ENCODE results near the gene HNRNPL.
"Not testable (repeated sequence)": the region's sequence is repeated elsewhere in the genome, so short reads cannot be mapped to it uniquely, and the experiment has no call there.

Gene HNRNPL

GRCh38 chr19:38849860-38850435 is at the start of gene HNRNPL:
Gene HNRNPL, minus strand, starts transcription at chr19:38849986. Its CDS starts 20 bp downstream, at chr19:38849966.
- DNase-seq: peak; percentile 100

GRCh38 chr19:38898788-38899446 is 49.1 kb upstream of the HNRNPL start:
- no peak for DNase-seq

GRCh38 chr19:38894968-38895367 is 45.2 kb upstream of the HNRNPL start:
- no peak for DNase-seq

GRCh38 chr19:38893341-38893771 is 43.6 kb upstream of the HNRNPL start:
- no peak for DNase-seq

GRCh38 chr19:38892841-38893240 is 43.1 kb upstream of the HNRNPL start:
- no peak for DNase-seq

- DNase-seq: no peak
These were observed 42.0 kb upstream of the HNRNPL start for GRCh38 chr19:38891771-38892170.

GRCh38 chr19:38890686-38891085 is 40.9 kb upstream of the HNRNPL start:
- no peak for DNase-seq

- DNase-seq: no peak
These were observed 40.0 kb upstream of the HNRNPL start for GRCh38 chr19:38889803-38890202.

GRCh38 chr19:38888876-38889275 is 39.1 kb upstream of the HNRNPL start:
- DNase-seq: no peak

GRCh38 chr19:38884691-38885090 is 34.9 kb upstream of the HNRNPL start:
- DNase-seq: not testable (repeated sequence)

GRCh38 chr19:38883286-38883685 is 33.5 kb upstream of the HNRNPL start:
- no peak for DNase-seq

- no peak for DNase-seq
These were observed 31.3 kb upstream of the HNRNPL start for GRCh38 chr19:38880882-38881609.

GRCh38 chr19:38880076-38880881 is 30.5 kb upstream of the HNRNPL start:
- DNase-seq: no peak

- no peak for DNase-seq
These were observed 29.6 kb upstream of the HNRNPL start for GRCh38 chr19:38879400-38879751.

GRCh38 chr19:38878575-38879399 is 29.0 kb upstream of the HNRNPL start:
- DNase-seq: no peak

- DNase-seq: peak; percentile 99
These were observed 28.2 kb upstream of the HNRNPL start, which contains the start of gene RINL for GRCh38 chr19:38877781-38878574. Gene RINL, minus strand, starts transcription at chr19:38878275. Its CDS starts 1,533 bp downstream, at chr19:38876742.

GRCh38 chr19:38875656-38876395 is 26.0 kb upstream of the HNRNPL start:
- DNase-seq: no peak

GRCh38 chr19:38873400-38873799 is 23.6 kb upstream of the HNRNPL start:
- not testable (repeated sequence) for DNase-seq

GRCh38 chr19:38870612-38871011 is 20.8 kb upstream of the HNRNPL start:
- DNase-seq: no peak

- no peak for DNase-seq
These were observed 20.2 kb upstream of the HNRNPL start for GRCh38 chr19:38869836-38870607.

Data from NCI-H748 treated with DMSO at 0.1 percent for 48 hours (cell line).